Measurements from ENCODE around the gene KRIT1.
"Not testable (repeated sequence)": the region's sequence is repeated elsewhere in the genome, so short reads cannot be mapped to it uniquely, and the experiment has no call there.

KRIT1 gene

DNA sequence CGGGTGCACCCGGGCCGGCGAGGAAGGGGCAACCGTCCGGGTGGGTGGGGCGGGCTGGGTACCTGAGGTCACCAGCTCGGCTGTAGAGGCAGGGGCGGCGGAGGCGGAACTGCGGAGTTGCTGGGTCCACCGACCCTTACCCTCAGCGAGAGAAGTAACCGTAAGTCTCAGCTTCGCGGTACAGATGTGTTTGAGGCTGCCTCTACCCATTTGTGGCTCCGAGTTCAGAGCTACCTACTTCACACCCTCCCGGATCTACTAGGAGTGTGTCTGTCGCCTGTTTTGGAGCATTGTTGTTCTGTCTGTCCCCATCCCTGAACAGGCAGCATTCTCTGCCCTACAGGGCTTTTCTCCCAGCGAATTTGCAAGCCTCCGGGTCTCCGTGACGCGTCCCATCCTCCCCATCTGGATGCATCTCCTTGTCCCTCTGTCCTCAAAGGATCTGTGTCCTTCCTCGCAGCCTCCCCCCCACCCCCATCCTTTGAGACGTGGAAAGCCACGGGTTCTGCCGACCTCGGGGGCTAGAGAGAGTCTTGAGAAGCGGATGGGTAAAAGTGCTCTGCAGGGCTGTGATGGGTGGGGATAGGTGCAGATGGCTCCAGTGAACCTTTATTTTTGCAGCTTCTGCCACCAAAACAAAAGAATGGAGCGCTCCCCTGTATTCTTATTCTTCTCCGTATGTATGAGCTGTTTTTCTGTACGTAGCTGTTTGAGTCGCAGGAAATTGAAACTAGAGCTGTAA is 817 bp upstream of the KRIT1 start:
- DNase-seq (ENCODE audit: low read depth in 2 of 2) = no peak

DNA sequence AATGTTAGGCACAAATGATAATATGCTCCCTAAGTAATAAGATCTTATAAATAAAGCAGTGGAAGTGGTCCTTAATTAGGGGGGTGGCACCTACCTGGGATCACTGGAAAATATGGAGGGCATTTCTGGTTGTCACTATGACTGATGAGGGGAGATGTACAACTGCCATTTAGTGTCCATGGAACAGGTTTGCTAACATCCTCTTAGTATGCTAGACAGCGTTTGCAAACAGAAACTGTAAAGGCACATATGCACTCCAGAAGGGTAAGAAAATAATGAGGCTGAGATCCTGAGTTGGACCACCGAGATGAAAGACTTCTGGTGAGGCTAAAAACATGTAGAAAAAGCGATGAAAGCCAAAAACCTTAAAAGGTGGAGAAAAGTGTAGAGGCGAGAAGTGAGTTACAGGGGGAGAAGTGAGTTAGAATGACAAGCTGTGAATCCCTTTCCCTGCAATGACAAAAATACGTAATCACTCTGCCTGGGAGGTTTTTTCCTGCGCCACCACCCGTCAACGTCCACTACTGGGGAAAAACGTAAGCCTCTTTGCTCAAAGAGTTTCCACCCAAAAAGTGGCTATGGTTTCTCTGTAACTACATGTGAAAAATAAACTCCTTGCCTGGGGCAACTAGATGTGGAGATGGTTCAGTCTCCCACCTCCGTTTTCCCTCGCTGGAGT is 767 bp downstream of the KRIT1 start:
- no peak for DNase-seq (ENCODE audit: low read depth in 2 of 2)

DNA sequence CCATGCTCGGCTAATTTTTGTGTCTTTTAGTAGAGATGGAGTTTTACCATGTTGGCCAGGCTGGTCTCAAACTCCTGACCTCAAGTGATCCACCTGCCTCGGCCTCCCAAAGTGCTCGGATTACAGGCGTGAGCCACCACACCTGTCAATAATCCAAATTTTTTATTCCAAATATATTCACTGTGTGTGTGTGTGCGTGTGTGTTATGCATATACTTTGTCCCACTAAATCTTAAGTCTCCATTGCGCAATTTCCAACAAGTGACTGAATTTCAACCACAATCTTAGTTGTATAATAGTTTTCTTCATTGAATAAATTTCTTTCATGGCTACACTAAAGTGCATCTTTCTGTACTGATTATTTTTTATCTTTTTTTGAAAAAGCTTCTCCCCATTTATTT is 2.7 kb downstream of the KRIT1 start:
- no peak for DNase-seq (ENCODE audit: low read depth in 2 of 2)

DNA sequence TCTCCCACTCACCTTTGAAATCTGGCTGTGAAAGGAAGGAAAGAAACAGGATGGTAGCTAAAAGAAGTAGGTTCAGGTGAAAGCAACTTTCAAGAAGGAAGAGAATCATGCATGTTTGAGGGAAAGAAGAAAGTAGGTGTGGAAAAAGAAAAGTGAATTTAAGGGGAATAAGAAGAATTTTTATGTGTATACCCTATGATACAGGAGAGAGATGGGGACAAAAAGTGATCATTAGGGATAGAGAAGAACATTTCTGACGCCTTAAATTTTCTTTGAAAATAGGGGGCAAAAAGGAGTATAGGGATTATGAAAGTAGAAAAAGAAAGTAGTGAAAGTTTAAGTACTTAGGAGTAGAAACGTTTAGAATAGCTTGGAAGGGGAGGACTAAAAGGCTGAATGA is 15.2 kb downstream of the KRIT1 start:
- no peak for DNase-seq (ENCODE audit: low read depth in 2 of 2)

DNA sequence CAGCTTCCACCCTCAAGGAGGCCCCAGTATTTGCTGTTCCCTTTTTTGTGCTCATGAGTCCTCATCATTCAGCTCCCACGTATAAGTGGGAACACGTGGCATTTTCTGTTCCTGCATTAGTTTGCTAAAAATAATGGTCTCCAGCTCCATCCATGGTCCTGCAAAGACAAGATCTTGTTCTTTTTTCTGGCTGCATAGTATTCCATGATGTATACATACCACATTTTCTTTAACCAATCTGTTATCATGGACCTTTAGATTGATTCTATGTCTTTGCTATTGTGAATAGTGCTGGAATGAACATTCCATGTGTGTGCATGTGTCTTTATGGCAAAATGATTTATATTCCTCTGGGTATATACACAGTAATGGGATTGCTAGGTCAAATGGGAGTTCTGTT is 17.0 kb downstream of the KRIT1 start:
- DNase-seq (ENCODE audit: low read depth in 2 of 2) = no peak

DNA sequence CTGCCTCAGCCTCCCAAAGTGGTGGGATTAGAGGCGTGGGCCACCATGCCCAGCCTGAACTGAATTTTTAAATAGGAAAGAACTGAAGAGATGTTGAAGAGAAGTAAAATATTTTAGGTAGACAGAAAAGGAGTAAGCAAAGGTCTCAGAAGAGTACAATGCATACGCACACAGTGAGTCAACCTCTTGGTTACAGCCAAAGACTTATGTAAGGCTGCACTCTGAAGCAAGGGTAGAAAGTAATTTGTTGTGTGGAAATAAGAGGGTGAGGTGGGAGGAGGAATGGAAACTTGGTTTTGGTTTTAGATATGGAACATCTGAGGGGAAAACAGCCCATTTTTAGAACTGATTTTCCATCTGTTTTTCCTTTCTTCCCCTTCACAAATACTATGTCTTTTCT is 17.6 kb downstream of the KRIT1 start:
- DNase-seq (ENCODE audit: low read depth in 2 of 2) = no peak

DNA sequence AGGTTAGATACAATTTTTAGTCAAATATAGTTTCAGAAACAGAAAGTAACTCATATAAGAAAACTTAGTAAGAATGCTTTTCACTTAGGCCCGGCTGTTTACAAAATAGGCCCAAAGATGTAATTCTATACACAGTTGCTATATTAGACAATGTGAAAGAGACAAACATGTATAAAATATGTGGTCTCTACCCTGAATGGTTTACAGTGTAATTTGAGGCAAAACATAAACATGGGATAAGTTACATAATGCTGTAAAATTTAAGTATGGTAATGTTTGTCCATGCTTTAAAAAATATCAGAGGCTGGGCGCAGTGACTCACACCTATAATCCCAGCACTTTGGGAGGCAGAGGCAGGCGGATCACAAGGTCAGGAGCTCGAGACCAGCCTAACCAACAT is 18.7 kb downstream of the KRIT1 start:
- DNase-seq (ENCODE audit: low read depth in 2 of 2) = no peak

DNA sequence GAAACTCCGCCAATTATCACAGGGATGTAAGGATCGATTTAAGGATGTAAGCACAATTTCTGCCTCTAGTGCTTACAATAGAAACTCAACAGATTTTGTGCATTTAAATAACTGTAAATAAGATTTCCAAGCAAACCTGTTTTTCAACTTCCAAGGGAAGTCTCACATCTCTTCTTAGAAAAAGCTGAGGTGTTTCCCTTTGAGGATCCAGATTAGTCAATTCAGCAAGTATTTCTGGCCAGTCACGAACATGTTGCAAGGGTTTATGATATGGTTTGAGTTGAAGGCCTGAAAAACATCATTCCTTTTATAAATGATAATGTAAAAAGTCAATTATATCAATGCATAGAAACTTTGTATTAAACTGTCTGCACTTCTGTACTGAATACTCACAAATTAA is 23.9 kb downstream of the KRIT1 start:
- no peak for DNase-seq (ENCODE audit: low read depth in 2 of 2)

DNA sequence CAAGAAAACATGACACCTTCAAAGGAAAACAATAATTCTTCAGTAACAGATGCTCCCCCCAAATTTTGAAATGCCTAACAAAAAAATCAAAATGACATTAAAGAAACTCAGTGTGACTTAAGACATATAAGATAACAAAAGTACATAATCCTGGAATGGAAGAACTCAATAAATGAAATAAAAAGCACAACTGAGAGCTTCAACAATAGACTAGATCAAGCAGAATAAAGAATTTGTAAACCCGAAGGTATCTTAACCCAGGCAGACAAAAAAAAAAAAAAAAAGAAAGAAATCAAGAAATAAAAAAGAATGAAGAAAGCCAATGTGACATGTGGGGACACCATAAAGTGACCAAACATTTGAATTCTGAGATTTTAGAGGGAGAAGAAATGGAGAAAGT is 39.0 kb downstream of the KRIT1 start:
- DNase-seq (ENCODE audit: low read depth in 2 of 2) = no peak

DNA sequence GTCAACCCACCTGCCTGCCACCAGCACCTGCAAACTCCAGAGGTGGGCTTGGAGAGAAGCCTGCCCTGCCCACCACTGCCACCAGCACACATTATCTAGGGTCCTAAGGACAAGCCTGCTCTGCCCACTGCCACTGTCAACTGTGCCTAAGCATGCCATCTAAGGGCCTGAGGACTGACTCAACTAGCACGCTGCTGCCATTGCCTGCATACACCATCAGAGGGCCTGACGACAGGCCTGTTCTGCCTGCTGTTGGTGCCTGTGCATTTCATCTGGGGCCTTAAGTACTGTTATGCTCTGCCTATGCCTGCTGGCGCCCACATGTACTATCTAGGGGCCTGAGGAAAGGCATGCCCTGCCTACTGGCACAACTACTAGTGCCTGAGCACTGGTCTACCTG is 39.7 kb downstream of the KRIT1 start:
- no peak for DNase-seq (ENCODE audit: low read depth in 2 of 2)

DNA sequence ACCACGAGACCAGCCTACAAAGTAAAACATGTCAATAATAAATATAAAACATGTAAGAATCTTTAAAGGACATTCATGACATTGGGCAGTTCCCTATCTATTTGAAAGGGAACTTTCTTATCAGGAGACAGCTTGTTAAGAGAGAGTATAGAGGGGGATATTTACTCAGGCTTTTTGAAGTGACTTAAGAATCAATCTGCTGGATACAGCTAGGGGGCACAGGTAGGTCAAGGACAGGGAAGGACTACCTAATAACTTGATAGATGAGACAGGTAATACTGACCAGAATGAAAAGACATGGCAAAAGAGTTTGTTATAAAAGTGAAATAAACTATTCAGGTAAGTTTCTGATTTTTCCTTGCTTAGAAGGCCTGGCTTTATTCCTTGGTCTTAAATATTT is 44.9 kb downstream of the KRIT1 start:
- DNase-seq (ENCODE audit: low read depth in 2 of 2) = no peak

DNA sequence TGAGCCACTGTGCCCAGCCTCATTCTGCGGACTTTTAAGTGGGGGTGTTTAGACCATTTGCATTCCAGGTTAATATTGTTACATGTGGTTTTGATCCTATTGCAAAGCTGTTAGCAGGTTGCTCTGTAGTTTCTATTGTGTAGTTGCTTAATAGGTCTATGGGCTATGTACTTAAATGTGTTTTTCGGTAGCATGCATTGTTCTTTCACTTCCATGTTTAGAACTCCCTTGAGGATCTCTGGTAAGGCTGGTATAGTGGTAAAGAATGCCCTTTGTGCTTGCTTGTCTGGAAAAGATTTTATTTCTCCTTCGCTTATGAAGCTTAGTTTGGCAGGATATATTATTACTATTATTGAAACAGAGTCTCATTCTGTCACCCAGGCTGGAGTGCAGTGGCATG is 53.4 kb downstream of the KRIT1 start:
- no peak for DNase-seq (ENCODE audit: low read depth in 2 of 2)

DNA sequence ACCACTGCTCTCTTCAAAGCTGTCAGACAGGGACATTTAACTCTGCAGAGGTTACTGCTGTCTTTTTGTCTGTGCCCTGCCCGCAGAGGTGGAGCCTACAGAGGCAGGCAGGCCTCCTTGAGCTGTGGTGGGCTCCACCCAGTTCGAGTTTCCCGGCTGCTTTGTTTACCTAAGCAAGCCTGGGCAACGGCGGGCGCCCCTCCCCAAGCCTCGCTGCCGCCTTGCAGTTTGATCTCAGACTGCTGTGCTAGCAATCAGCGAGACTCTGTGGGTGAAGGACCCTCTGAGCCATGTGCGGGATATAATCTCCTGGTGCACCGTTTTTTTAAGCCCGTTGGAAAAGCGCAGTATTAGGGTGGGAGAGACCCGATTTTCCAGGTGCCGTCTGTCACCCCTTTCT is 56.5 kb downstream of the KRIT1 start:
- DNase-seq (ENCODE audit: low read depth in 2 of 2) = not testable (repeated sequence)

DNA sequence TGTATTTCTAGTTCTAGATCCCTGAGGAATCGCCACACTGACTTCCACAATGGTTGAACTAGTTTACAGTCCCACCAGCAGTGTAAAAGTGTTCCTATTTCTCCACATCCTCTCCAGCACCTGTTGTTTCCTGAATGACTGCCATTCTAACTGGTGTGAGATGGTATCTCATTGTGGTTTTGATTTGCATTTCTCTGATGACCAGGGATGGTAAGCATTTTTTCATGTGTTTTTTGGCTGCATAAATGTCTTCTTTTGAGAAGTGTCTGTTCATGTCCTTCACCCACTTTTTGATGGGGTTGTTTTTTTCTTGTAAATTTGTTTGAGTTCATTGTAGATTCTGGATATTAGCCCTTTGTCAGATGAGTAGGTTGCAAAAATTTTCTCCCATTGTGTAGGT is 61.4 kb downstream of the KRIT1 start:
- DNase-seq (ENCODE audit: low read depth in 2 of 2) = not testable (repeated sequence)

DNA sequence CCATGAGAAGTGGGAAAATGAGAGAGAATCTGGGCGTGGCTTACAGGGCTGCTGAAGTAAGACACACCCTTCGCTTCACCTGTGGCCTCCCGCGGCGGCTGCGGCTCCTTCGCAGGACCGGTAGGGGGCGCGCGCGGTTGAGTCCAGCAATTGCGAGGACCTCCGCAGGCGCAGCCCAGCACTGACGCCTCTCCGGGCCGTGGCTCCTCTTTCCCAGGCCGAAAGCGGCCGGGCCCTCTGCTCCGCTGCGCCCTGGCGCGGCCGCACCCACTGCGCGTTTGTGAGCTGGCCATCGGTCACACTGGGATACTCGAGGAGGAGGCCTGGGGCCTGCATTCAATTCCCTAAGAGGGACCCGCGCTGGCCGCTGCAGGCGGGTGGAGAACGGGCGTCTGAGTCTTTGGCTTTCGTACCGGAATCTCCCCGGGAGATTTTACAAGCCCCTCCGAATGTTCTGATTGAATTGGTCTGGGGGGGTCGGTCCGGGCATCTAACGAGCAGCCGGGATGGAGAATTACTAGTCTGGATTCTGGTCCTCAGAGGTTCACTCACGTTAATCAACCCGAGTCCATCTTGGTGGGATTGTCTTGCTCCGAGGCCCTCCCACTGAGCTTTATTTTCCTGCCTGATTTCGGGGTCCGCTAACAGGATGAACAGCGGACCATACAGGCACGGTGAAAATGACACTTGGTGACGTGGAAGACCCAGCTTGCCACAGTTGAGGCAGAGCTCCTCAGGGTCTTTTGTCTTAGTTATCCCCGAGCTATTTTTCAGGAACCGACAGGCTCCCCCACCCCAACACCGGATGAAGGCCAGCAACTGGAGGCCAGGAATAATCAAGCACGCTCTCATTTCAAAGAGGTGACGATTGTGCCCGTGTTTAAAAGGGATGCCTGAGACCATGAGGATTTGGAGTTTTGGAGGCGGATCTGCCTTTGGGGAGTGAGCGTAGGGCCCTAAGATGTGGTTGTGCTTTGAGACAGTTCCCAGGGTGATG is 66.5 kb downstream of the KRIT1 start, which contains the start of gene LRRD1:
TSS of gene LRRD1 (minus strand) at position 215 of the 997 bp plus-strand sequence. CDS start 13,940 bp downstream, outside the sequence.
- DNase-seq (ENCODE audit: low read depth in 2 of 2) = peak; percentile 87 to 89

DNA sequence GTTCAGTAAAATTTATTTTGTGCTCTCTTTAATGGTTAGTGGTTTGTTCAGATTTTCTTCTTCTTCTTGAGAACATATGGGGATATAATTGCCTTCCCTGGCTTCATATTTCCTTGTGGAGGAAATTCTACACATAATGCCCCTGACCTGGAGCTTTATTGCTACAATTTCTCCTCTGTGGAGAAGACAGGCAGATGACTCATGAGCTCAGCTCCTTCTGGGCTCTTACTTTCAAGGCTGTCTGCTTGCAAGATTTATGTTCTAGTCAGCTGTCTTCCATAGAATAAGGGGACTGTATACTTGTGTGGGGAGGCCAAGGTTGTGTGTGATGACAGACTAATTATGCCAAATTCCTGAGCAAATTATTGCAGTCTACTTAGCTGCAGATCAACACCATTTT is 68.4 kb downstream of the KRIT1 start:
- DNase-seq (ENCODE audit: low read depth in 2 of 2) = no peak

DNA sequence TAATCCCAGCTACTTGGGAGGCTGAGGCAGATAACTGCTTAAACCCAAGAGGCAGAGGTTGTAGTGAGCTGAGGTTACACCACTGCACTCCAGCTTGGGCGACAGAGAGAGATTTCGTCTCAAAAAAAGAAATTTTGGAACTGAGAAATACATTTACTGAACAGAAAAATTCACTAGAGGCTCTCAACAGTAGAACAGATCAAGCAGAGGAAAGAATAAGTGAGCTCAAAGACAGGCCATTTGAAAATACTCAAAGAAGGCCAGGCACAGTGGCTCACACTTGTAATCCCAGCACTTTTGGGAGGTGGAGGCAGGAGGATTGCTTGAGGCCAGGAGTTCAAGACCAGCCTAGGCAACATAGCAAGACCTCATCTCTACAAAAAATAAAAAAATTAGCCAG is 76.2 kb downstream of the KRIT1 start:
- not testable (repeated sequence) for DNase-seq (ENCODE audit: low read depth in 2 of 2)

DNA sequence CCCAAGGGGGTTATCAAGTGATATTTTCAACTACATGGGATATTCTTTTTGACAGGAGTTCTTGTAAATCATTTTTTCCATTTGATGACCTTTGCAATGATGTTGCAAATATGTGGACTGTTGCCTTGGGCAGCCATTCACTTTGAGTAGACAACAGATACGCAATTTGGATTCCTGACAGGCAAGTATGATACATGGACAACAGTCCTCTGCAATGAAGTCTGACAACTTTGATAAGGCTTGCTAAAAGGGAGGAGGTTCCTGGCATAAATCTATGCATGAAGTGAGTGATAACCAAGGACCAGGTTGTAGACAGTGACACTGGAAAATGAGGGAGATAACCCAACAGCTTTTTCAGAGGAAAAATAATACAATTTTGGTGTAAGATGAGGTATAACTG is 84.4 kb downstream of the KRIT1 start:
- no peak for DNase-seq (ENCODE audit: low read depth in 2 of 2)

DNA sequence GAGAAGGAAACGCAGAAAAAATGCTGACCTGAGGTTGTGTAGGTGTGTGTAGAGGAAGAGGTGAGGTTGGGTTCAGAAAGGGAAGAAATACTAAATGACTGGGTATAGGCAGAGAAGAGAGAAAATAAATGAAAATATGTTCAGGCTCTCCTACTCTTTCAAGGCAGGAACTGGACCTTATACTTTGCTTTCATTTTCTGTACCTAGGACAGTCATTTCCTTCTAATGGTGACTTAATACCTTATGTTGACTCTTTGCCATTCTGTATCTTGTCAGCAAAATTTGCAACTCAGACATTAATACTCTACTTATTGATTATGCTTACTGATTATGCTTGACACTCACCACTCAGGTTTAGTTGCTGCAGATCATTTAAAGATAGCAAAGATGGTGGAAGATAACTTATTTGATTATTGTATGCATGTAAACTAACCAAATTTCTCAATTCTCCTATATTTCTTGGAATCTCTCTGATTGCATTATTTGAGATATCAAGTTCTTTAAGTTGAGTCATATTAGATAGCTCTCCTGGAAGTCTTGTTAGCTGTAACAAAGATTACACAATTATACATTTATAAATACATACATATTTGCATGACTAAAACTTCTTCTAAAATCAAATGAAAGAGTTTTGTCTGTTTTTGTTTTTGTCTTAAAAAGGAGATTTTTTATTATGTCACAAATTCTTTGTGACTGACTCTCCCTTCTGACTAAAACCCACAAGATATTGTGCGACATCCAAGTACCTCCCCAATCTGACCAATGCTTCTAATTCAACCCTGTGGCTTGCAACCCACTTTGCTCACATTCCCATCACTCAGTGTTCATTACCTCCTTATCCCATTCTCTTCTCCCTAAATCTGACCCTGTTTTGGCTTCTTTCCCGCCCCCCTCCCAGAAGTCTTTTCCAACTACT is 86.8 kb downstream of the KRIT1 start:
- DNase-seq (ENCODE audit: low read depth in 2 of 2) = no peak

DNA sequence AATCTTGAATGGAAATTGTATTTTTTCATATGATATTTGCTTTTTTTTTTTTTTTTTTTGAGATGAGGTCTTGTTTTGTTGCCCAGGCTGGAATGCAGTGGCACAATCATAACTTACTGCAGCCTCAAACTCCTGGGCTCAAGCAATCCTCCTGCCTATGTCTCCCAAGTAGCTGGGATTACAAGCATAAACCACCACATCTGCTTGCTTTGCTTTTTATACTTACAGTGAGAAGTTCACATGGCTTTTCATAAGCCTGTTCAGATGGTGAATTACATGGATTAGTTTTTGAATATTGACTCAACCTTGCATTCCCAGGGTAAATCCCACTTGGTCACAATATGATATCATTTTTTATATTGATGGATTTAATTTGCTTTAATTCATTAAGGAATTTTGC is 88.7 kb downstream of the KRIT1 start:
- DNase-seq (ENCODE audit: low read depth in 2 of 2) = no peak

DNA sequence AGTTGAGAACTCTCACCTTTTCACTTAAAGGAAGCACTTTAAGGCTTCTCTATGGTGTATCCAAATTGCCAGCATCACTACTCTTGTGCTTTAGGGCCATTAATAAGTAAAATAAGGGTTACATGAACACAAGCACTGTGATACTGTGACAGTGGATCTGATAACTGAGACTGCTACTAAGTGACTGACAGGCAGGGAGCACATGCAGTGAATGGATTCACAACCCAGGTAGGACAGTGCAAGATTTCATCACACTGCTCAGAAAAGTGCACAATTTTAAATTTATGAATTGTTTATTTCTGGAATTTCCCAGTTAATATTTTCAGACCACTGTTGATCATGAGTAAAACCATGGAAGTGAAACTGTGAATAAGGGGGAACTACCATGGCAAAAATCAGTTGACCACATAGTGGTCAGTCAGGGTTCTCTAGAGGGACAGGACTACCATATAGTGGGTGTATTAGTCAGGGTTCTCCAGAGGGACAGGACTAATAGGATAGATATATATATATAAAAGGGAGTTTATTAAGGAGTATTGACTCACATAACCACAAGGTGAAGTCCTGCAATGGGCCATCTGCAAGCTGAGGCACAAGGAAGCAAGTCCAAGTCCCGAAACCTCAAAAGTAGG is 90.5 kb downstream of the KRIT1 start:
- no peak for DNase-seq (ENCODE audit: low read depth in 2 of 2)
